Tibial artery (tissue), 4 donors: ENCODE results near the gene LCT.

ENCODE experiments used
- DNase-seq, 2 donors: peaks; one replicate each; pipeline ENCODE4 v3.0.0-alpha.2; 2019
- H3K27ac ChIP-seq, 2 donors: fragments of 200-600 bp; sonication (generic) in 1 of 2; 1 replicate in 1 of 2; 2 replicates in 1 of 2; pipeline ENCODE4 v1.5.1; 2018 to 2019; ENCODE audit warnings: mild to moderate bottlenecking in 1 of 2
- H3K27me3 ChIP-seq, 2 donors: fragments of 200-600 bp; sonication (generic) in 1 of 2; one replicate each; pipeline versions ENCODE4 v1.5.1 to v1.6.0; 2016 to 2019
- H3K36me3 ChIP-seq, 3 donors: fragments of 200-600 bp; sonication (generic) in 2 of 3; one replicate each; pipeline ENCODE4 v1.5.1; 2016 to 2019; ENCODE audit warnings: mild to moderate bottlenecking in 2 of 3
- H3K4me1 ChIP-seq, 4 donors: fragments of 200-600 bp; sonication (generic) in 2 of 4; 1 replicate in 3 of 4; 2 replicates in 1 of 4; pipeline ENCODE4 v1.5.1; 2016 to 2019
- H3K4me3 ChIP-seq, 2 donors: fragments of 200-600 bp; sonication (generic) in 1 of 2; 1 replicate in 1 of 2; 2 replicates in 1 of 2; pipeline ENCODE4 v1.5.1; 2018 to 2019; ENCODE audit warnings: mild to moderate bottlenecking in 2 of 2
- H3K9me3 ChIP-seq, 3 donors: fragments of 200-600 bp; sonication (generic) in 1 of 3; one replicate each; pipeline ENCODE4 v1.5.1; 2016 to 2019
- intact Hi-C: fragments of 100-400 bp; cut with DNase I; formaldehyde crosslinking; loops from one replicate; pipeline ENCODE4 v1.15.0; 2023; ENCODE audit warnings: low total_unique reads
- TF ChIP-seq, protein P1 (sequence below), 2 experiments: fragments of 200-600 bp in 1 of 2; fragments of 450-650 bp in 1 of 2; IDR thresholded peaks; one replicate each; pipeline ENCODE4 v1.5.1; 2017 to 2019; ENCODE audit warnings: antibody characterized with exemption in 2 of 2, mild to moderate bottlenecking in 1 of 2, moderate library complexity in 1 of 2

LCT gene

GRCh38 chr2:135844301-135844895 lies 7.4 kb upstream of the LCT start:
- TF ChIP-seq, protein P1, sequence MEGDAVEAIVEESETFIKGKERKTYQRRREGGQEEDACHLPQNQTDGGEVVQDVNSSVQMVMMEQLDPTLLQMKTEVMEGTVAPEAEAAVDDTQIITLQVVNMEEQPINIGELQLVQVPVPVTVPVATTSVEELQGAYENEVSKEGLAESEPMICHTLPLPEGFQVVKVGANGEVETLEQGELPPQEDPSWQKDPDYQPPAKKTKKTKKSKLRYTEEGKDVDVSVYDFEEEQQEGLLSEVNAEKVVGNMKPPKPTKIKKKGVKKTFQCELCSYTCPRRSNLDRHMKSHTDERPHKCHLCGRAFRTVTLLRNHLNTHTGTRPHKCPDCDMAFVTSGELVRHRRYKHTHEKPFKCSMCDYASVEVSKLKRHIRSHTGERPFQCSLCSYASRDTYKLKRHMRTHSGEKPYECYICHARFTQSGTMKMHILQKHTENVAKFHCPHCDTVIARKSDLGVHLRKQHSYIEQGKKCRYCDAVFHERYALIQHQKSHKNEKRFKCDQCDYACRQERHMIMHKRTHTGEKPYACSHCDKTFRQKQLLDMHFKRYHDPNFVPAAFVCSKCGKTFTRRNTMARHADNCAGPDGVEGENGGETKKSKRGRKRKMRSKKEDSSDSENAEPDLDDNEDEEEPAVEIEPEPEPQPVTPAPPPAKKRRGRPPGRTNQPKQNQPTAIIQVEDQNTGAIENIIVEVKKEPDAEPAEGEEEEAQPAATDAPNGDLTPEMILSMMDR (IDR thresholded peaks at IDR 0.05): no peak
- Histone ChIP-seq H3K27me3 (no peaks in the 10 kb centered on the region), H3K27ac (no peak overlapping the region), H3K9me3 (no peaks in the 10 kb centered on the region), H3K4me3 (no peak overlapping the region), H3K36me3 (peaks cover 36 to 74% (median 39%) of the 10 kb centered on the region in 3 donors), H3K4me1 (peaks cover 0 to 19% (median 0%) of the 10 kb centered on the region in 4 donors)
- intact Hi-C loops: no loop called here
- DNase-seq: no peak

DNA sequence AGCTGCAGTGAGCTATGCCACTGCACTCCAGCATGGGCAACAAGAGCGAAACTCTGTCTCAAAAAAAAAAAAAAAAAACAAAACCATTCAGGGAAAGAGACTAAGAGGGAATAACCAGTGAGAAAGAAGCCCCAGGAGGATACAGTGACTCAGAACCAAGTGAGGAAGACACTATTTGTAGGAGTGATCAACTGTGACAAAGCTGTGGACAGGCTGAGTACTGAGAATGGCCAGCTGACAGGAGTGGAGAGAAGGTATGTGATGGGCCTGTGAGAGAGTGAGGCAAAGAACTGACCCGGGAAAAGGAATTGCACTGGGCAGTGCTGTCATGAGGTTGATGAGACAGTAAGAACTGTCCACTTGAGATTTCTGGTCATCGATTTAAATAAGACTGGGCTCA lies 6.7 kb upstream of the LCT start:
- Histone ChIP-seq H3K4me3 (no peak overlapping the region), H3K27me3 (no peaks in the 10 kb centered on the region), H3K9me3 (no peaks in the 10 kb centered on the region), H3K36me3 (peaks cover 35 to 67% (median 36%) of the 10 kb centered on the region in 3 donors), H3K4me1 (peaks cover 0 to 19% (median 0%) of the 10 kb centered on the region in 4 donors), H3K27ac (no peak overlapping the region)
- TF ChIP-seq, protein P1 (IDR thresholded peaks at IDR 0.05): no peak
- intact Hi-C loops: no loop called here
- DNase-seq: no peak

GRCh38 chr2:135840601-135841000 lies 3.6 kb upstream of the LCT start:
- intact Hi-C loops: no loop called here
- Histone ChIP-seq H3K9me3 (no peaks in the 10 kb centered on the region), H3K4me3 (no peak overlapping the region), H3K36me3 (peaks cover 16 to 37% (median 21%) of the 10 kb centered on the region in 3 donors), H3K27ac (no peak overlapping the region), H3K27me3 (no peaks in the 10 kb centered on the region), H3K4me1 (peaks cover 0 to 19% (median 0%) of the 10 kb centered on the region in 4 donors)
- TF ChIP-seq, protein P1 (IDR thresholded peaks at IDR 0.05): no peak
- DNase-seq: no peak

DNA sequence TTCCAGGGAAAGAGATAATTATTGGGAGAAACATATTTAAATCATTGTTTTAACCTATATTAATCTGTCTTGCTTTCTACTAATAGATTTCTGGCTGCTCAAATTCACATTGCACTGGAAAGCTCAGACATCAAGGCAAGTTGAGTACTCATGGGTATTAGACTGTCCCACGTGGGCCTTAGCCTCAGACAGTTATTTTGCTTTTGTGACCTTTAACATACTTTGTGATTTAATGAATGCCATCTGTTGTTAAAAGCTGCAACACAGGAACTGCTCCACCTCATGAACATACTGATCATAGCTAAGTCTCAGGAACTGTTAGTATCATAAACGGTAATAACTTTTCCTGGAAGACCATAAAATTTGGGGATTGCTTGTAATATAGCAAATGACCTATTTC lies 2.7 kb upstream of the LCT start:
- Histone ChIP-seq H3K9me3 (no peaks in the 10 kb centered on the region), H3K27ac (no peak overlapping the region), H3K4me3 (no peak overlapping the region), H3K36me3 (peaks cover 7 to 28% (median 18%) of the 10 kb centered on the region in 3 donors), H3K27me3 (no peaks in the 10 kb centered on the region), H3K4me1 (peaks cover 0 to 19% (median 0%) of the 10 kb centered on the region in 4 donors)
- TF ChIP-seq, protein P1 (IDR thresholded peaks at IDR 0.05): no peak
- intact Hi-C loops: no loop called here
- DNase-seq: no peak

- TF ChIP-seq, protein P1 (IDR thresholded peaks at IDR 0.05): no peak
- no peak for DNase-seq
- no peaks in the 10 kb centered on the region for H3K27me3 ChIP-seq
- H3K4me1 ChIP-seq: peaks cover 0 to 19% (median 0%) of the 10 kb centered on the region in 4 donors
- intact Hi-C loops: no loop called here
- no peak overlapping the region for H3K4me3 ChIP-seq
- no peak overlapping the region for H3K27ac ChIP-seq
- peaks cover 6 to 16% (median 6%) of the 10 kb centered on the region in 3 donors for H3K36me3 ChIP-seq
- H3K9me3 ChIP-seq: no peaks in the 10 kb centered on the region
Observed at GRCh38 chr2:135838502-135838901, 1.5 kb upstream of the LCT start.
